HG02981 (cell line): ENCODE measurements around the gene MED8.

ENCODE experiments used
- ATAC-seq: cut with Tn5 transposase; IDR thresholded peaks from one replicate; pipeline ENCODE4 v1.9.1; 2021; ENCODE audit warnings: mild to moderate bottlenecking, moderate library complexity; ENCODE audit not compliant: unreplicated experiment

Gene MED8

DNA sequence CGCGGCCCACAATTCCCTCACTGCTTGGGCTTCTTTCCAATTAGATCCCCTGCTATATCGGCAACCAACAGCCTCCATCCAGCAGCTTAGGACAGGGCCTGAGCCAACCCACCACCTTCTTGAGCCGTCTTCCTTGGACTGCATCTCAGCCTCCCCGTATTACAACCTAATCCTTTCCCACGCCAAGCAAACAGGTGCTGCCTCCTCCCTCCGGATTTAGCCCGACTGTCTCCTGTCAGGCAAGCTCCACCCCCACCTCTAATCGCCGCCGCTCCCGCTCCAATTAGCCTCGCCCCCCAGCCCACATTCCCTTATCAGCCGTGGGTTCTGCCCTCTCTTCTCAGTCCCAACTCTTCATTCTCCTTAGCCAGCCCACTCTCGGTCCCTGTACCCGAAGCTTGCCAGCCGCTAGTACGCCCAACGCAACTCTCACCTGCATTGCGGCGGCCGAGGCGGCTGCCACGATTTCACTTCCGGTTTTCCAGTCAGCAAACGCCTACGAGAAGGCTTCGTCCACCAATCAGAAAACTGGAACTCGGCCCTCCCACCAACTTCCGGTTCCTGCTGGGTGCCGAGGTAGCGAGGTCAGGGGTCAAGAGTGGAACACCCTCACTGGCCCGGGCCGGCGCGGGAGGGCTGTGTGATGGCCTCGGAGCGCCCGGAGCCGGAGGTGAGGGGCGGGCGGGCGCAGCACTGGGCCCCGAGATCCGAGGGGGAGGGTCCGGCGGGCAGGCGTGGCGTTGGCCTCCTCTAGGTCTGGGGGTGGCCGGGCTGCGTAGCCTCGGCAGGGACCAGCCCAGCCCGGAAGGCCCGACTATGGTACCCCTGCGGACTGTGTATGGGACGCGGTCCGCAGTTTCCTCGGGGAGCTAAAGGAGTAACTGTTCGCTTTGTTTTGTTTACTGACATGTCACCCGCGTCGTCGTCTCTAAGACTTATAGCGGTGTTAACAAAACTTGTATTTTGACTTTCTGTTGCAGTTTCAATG lies at the start of gene MED8, which contains the start of gene SZT2:
TSS of gene MED8 (minus strand) at position 475 of the 988 bp plus-strand sequence. CDS start at position 439, 36 bp downstream.
TSS of gene SZT2 (plus strand) at position 574 of the 988 bp plus-strand sequence. CDS start at position 644, 70 bp downstream.
- ATAC-seq, result peak; percentile 95

GRCh38 chr1:43438953-43439581 lies 49.5 kb upstream of the MED8 start:
- no peak for ATAC-seq

- no peak for ATAC-seq
These were observed 49.0 kb upstream of the MED8 start for GRCh38 chr1:43438576-43438952.

GRCh38 chr1:43438006-43438405 lies 48.4 kb upstream of the MED8 start:
- no peak for ATAC-seq

DNA sequence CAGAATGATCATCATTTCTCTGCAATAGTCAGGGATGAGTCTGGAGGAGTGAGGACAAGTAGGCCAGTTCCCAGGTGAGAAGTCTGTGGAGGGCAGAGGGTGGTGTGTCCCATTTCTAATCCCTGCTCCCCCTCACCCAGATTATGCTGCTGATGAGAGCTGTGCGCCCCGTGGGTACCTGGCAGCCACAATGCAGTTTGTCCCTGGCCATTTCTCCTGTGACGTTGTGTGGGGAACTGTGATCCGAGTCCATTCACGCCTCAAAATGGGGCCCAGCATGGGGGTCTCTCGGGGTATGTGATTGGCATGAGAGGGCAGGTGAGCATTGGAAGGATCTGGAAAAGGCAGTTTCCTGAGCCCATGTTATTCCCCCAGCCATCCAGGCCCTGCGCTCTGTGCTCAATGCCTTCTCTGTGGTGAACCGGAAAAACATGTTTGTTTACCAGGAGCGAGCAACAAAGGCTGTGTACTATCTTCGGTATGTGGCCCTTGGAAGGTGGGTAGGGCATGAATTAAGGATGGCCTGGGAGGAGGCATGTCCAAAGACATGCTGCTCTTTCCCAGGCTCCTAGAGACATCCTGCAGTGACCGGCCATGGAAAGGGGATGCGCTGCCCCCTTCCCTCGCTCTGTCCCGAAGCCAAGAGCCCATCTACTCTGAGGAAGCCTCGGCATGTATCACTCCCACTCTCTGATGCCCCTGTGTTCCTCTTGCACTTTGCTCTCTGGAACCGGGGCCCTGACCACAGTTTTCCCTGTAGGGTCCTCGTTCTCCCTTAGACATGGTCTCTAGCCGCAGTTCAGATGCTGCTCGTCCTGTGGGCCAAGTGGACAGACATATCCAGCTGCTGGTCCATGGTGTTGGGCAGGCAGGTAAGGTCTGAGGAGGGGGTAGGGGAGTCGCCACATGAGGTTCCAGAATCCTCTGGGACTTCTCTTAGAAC lies 47.7 kb upstream of the MED8 start:
- ATAC-seq, result no peak

- ATAC-seq, result no peak
These were observed 46.8 kb upstream of the MED8 start for GRCh38 chr1:43436371-43436770.

- ATAC-seq, result no peak
These were observed 45.8 kb upstream of the MED8 start for GRCh38 chr1:43435146-43436145.

DNA sequence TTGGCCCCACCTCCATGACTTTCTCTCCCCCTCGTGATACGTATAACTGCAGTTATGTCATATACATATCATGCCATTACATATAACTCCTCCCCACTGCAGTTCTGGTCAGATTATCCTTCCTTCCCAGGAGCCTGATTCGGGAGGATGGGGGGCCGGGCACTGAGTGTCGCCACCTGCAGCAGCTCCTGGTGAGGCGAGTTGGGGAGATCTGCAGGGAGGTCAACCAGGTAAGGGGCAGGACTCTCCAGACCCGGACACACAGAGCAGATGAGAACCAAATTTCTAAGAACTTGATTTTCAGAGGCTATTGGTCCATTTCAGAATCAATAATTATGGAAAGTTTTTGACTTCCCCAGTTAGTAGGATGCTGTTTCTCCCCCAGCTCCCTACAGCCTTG lies 44.7 kb upstream of the MED8 start:
- no peak for ATAC-seq

DNA sequence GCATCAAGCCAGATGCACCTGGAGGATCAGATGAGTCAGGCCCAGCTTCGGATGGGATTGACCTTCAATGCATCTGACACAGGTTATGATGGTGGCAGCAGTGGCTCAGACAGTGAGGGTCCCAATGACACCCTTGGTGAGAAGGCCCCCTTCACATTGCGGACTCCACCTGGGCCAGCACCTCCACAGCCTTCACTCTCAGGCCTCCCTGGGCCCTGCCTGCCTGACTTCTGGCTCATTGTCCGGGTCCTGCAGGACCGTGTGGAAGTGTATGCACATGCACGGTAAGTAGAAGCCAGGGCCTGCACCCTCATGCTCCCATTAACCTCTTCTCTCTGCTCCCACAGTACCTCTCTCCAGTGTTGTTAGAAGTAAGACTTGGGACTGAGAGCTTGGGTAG lies 43.3 kb upstream of the MED8 start:
- ATAC-seq, result no peak

DNA sequence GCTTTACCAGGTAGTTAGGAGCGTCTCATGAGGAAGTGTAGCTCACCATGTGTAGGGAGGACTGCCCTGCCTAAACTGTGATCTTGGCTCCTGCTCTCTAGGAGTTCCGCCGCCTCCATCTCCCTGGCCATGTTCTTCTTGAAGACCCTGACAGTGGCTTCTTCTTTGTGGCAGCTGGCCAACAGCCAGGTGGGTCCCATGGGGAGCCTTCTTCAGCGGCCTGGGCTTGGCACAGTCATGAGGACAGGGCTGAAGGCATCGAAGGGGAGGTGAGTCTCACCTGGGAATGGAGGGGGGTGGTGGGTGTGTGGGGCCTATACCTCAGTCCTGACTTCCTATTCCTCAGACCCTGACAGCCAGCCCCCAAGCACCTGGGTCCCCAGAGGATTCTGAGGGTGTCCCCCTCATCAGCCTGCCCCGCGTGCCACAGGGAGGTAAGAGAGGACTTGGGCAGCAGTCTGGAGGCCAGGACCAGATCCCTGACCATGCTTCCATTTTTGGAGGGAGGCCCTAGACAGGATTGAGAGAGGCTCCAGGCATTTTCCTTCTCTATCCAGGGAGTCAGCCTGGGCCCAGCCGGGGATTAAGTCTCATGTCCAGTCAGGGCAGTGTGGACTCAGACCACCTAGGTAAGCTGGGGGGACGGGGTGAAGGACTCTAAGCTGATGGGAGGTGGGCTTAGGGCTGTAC lies 42.7 kb upstream of the MED8 start:
- ATAC-seq, result no peak

GRCh38 chr1:43431676-43432075 lies 42.1 kb upstream of the MED8 start:
- no peak for ATAC-seq

- no peak for ATAC-seq
These were observed 41.2 kb upstream of the MED8 start for GRCh38 chr1:43430831-43431230.

GRCh38 chr1:43427941-43428340 lies 38.3 kb upstream of the MED8 start:
- no peak for ATAC-seq

DNA sequence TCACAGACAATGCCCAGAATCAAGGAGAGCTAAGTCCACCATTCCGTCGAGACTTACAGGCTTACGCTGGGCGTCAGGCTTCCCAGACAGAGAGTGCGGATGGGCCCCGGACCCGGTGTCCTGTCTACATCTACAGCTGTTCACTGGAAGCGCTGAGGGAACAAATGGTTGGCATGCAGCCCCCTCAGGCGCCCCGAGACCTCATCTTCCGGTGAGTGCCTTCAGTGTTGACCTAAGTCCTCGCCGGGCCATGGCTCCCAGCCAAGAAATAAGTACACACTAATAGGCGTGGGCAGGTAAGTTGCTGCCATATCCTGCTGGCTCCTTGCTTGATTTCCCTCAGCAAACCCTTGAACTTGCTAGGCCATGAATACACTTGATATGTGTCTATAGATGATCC lies 37.9 kb upstream of the MED8 start:
- no peak for ATAC-seq

DNA sequence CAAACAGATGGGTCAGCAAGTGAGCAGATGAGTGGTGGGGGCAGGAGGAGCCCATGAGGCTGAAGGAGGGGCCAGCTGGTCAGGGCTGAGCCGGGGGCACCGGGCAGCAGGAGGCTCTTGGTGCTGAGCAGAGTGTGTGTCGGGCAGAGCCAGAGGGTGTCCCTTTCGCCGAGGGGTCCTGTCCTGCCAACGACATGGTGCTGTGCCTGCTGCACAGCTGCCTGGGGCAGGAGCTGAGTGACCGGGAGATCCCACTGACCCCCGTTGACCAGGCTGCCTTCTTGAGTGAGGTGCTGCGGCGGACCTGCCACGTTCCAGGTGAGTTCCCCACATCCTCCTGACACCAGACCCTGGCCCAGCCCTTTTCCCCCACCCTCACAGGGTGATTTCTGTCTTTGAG lies 36.6 kb upstream of the MED8 start:
- no peak for ATAC-seq

GRCh38 chr1:43425045-43425444 lies 35.4 kb upstream of the MED8 start:
- ATAC-seq, result no peak

DNA sequence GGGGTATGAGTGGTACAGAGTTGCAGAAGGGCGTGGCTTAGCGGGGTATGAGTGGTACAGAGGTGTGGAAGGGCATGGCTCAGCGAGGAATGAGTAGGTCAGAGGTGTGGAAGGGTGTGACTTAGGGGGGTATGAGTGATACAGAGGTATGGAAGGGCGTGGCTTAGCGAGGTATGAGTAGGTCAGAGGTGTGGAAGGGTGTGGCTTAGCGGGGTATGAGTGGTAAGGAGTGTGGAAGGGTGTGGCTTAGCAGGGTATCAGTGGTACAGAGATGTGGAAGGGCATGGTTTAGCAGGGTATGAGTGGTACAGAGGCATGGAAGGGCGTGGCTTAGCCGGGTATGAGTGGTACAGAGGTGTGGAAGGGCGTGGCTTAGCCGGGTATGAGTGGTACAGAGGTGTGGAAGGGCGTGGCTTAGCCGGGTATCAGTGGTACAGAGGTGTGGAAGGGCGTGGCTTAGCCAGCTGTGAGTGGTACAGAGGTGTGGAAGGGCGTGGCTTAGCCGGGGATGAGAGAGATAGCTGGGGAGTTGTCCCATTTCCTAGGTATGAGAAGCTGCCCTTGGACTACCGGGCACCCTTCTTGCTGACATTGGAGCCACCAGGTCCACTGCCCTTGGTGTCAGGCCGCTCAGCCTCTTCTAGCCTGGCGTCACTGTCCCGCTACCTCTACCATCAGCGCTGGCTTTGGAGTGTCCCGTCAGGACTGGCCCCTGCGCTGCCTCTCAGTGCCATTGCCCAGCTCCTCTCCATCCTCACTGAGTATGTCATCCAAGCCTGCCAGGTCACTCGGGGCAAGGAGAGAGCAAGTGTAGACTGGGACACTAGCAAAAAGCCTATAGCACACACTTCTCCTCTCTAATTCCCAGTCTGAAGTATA lies 34.3 kb upstream of the MED8 start:
- ATAC-seq, result no peak

DNA sequence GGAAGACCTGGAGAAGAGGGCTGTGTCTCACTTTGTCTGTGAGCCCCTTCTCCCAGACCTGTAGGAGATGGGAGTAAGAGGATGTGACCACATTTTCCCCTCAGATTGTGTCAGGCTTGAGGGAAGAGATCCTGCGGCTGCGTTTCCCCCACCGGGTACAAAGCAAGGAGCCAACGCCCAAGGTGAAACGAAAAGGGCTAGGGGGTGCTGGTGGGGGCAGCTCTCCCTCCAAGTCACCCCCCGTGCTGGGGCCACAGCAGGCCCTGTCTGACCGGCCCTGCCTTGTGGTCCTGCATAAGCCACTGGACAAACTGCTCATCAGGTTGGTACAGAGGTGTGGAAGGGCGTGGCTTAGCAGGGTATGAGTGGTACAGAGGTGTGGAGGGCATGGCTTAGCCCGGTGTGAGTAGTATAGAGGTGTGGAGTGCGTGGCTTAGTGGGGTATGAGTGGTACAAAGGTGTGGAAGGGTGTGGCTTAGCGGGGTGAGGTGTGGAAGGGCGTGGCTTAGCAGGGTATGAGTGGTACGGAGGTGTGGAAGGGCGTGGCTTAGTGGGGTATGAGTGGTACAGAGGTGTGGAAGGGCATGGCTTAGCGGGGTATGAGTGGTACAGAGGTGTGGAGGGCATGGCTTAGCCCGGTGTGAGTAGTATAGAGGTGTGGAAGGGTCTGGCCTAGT lies 33.5 kb upstream of the MED8 start:
- ATAC-seq, result no peak
